ENCODE results near the gene NPHP3. TPM values are rescaled to one million over a fixed set of nuclear protein-coding genes. Genes with fewer than 3 reads are reported as not detected.
"Not testable (repeated sequence)": the region's sequence is repeated elsewhere in the genome, so short reads cannot be mapped to it uniquely, and the experiment has no call there.

The NPHP3 gene
- polyA plus RNA-seq, 1 donor from 2014 or later = 9.0 TPM

DNA sequence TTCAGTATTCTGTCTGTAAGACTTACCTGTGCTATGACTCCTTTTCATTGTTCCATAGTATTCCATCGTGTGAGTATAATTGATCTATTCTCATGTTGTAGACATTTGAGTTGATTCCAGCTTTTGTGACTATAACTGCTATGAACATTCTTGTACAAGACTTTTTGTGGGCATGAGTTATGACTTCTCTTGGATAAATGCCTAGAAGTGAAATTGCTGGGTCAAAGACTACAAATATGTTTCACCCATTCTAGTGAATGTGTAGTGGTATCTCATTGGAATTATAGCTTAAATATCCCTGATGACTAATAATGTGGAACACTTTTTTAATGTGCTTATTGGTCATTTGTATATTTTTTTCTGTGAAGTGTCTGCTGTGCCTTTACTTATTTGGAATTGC is 27.6 kb upstream of the NPHP3 start:
- TF ChIP-seq REST (IDR thresholded peaks at IDR 0.05; ENCODE audit: borderline replicate concordance) = no peak
- H3K9ac ChIP-seq (ENCODE audit: low read length) = no peak overlapping the region

DNA sequence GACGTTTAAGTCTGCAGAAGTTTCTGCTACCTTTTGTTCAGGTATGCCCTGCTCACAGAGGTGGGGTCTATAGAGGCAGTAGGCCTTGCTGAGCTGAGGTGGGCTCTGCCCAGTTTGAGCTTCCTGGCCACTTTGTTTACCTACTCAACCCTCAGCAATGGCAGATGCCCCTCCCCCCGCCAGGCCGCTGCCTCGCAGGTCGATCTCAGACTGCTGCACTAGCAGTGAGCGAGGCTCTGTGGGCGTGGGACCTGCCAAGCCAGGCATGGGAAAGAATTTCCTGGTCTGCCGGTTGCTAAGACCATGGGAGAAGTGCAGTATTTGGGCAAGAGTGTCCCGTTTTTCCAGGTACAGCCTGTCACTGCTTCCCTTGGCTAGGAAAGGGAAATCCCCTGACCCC is 24.5 kb upstream of the NPHP3 start:
- H3K9me3 ChIP-seq (ENCODE audit: low read length); H2AFZ ChIP-seq (ENCODE audit: low read depth, low read length); H3K9me2 ChIP-seq (ENCODE audit: insufficient read depth, low read length); H3K79me2 ChIP-seq (replicated peaks; ENCODE audit: insufficient read depth, low read length); H4K20me1 ChIP-seq (ENCODE audit: insufficient read depth); H3K27ac ChIP-seq (ENCODE audit: low read length); H3K36me3 ChIP-seq (ENCODE audit: insufficient read depth, low read length); H3K27me3 ChIP-seq (ENCODE audit: insufficient read depth, low read depth, low read length); H3F3A ChIP-seq (ENCODE audit: insufficient read depth, low read length, poor library complexity, severe bottlenecking); H3K9ac ChIP-seq (ENCODE audit: low read length); H3K4me3 ChIP-seq (ENCODE audit: low read length); H3K4me2 ChIP-seq (ENCODE audit: low read length): not testable (repeated sequence)

More for the DNA sequence above, 27.6 kb upstream of the NPHP3 start:
- Histone ChIP-seq H3K4me2 (ENCODE audit: low read length) (no peak overlapping the region), H3K36me3 (ENCODE audit: insufficient read depth, low read length) (no peaks in the 10 kb centered on the region), H3K4me3 (ENCODE audit: low read length) (no peak overlapping the region), H3K9me3 (ENCODE audit: low read length) (no peaks in the 10 kb centered on the region), H4K20me1 (ENCODE audit: insufficient read depth) (no peaks in the 10 kb centered on the region), H3K27me3 (ENCODE audit: insufficient read depth, low read depth, low read length) (no peaks in the 10 kb centered on the region), H2AFZ (ENCODE audit: low read depth, low read length) (no peak overlapping the region), H3K9me2 (ENCODE audit: insufficient read depth, low read length) (no peaks in the 10 kb centered on the region), H3F3A (ENCODE audit: insufficient read depth, low read length, poor library complexity, severe bottlenecking) (no peaks in the 10 kb centered on the region), H3K27ac (ENCODE audit: low read length) (no peak overlapping the region), H3K79me2 (replicated peaks; ENCODE audit: insufficient read depth, low read length) (no peaks in the 10 kb centered on the region)

- Histone ChIP-seq H2AFZ (ENCODE audit: low read depth, low read length) (no peak overlapping the region), H3K79me2 (replicated peaks; ENCODE audit: insufficient read depth, low read length) (no peaks in the 10 kb centered on the region)
Measured at GRCh38 chr3:132738314-132738713, 16.1 kb upstream of the NPHP3 start.

More at GRCh38 chr3:132738314-132738713, 16.1 kb upstream of the NPHP3 start:
- no peak overlapping the region for H3K27ac ChIP-seq (ENCODE audit: low read length)
- H3K9ac ChIP-seq (ENCODE audit: low read length) = no peak overlapping the region
- H3K9me3 ChIP-seq (ENCODE audit: low read length) = no peaks in the 10 kb centered on the region
- H3K4me3 ChIP-seq (ENCODE audit: low read length) = no peak overlapping the region
- no peaks in the 10 kb centered on the region for H3F3A ChIP-seq (ENCODE audit: insufficient read depth, low read length, poor library complexity, severe bottlenecking)
- no peaks in the 10 kb centered on the region for H3K36me3 ChIP-seq (ENCODE audit: insufficient read depth, low read length)
- H3K9me2 ChIP-seq (ENCODE audit: insufficient read depth, low read length) = no peaks in the 10 kb centered on the region
- no peak for TF ChIP-seq CTCF (IDR thresholded peaks at IDR 0.05; ENCODE audit: poor library complexity, severe bottlenecking)
- TF ChIP-seq EZH2 (IDR thresholded peaks at IDR 0.05; ENCODE audit: borderline replicate concordance, insufficient read depth, low read length, poor library complexity, severe bottlenecking) = no peak
- no peak for TF ChIP-seq REST (IDR thresholded peaks at IDR 0.05; ENCODE audit: borderline replicate concordance)
- TF ChIP-seq MXI1 (conservative IDR thresholded peaks at IDR 0.05; ENCODE audit: poor library complexity, severe bottlenecking) = no peak
- TF ChIP-seq SMC3 (conservative IDR thresholded peaks at IDR 0.05; ENCODE audit: poor library complexity) = no peak
- no peak for TF ChIP-seq EP300 (conservative IDR thresholded peaks at IDR 0.05; ENCODE audit: poor library complexity, severe bottlenecking)
- TF ChIP-seq POLR2AphosphoS5 (IDR thresholded peaks at IDR 0.05) = no peak
- TF ChIP-seq RAD21 (conservative IDR thresholded peaks at IDR 0.05) = no peak
- H4K20me1 ChIP-seq (ENCODE audit: insufficient read depth) = no peaks in the 10 kb centered on the region
- H3K4me2 ChIP-seq (ENCODE audit: low read length) = no peak overlapping the region
- no peaks in the 10 kb centered on the region for H3K27me3 ChIP-seq (ENCODE audit: insufficient read depth, low read depth, low read length)
